SK-N-DZ (cell line): ENCODE measurements around the gene ASPG.
A peak's percentile ranks its signal among the peaks of the same experiment; 100 is the strongest.

Experiments
- DNase-seq: peaks from one replicate; pipeline ENCODE4 v3.0.0-alpha.2; 2015; ENCODE audit warnings: low spot score

ASPG gene

GRCh38 chr14:104116288-104116755 lies 30.8 kb downstream of the ASPG start:
- no peak for DNase-seq

GRCh38 chr14:104116756-104117340 lies 31.3 kb downstream of the ASPG start:
- no peak for DNase-seq

DNA sequence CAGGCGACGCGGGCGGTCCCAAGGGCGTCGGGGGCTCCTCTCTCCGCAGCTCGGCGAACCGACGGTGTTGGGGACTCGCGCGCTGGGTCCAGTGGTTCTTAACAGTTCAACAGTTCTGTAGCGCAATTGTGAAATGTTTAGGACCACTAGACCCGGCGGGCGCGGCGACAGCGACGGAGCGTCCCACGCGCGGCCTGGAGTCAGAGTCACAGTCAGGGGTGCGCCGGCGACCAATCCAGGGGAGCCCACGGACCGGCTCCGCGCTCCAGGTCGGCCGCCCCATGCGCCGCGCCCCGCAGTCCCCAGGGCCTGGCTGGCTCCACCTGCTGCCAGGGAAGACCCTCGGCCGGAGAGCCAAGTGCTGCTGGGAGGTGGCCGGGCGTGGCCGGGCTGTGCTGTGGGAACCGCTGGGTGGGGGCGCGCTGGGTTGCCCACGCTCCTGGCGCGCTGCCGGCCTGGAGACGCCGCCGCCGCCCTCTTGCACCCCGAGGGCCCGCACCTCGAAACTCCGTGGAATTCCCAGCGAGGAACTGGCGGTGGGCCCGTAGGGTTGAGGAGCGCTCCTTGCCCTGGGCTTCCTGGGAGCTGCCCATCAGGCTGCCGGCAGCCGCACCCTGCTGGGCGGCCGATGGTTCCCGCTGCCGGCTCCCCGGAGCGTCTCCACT lies 32.0 kb downstream of the ASPG start:
- no peak for DNase-seq

DNA sequence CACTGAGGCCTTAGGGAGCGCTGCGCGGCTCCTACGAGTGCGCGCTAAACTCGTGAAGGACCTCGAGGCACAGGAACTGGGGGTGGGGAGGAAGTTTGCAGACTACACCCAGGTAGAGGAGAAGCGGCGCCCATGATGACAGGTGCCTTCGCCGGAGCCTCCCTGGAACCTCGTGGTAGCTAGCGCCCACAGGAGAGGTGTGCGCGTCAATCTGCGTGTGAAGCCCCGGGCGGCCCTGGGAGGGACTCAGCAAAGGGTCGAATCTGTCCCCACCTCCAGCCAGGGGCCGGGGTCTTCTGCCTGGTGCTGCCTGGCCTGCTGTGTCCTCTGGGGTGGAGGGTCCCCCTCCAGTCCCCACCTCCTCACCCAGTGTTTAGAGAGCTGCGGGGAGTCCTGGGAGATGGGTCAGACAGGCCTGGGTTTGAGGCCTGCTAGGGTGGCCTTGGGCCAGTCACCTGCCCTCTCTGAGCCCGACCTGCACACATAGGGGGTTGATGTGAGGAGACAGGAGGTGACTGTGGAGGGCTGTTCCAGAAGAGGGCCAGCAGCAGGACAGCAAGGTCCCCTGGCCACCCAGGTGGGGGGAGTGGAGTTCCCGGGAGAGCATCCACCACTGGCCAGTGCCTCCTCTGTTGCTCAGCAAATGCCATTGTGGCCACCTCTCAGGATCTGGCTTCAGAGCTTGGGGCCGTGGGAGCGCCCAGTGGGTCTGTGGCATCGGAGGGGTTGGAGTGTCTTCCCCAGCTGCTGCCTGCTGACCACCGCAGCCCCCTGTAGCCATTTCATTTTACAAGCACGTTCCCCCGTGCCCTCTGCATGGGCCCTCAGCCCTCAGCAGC lies 32.7 kb downstream of the ASPG start:
- no peak for DNase-seq

- no peak for DNase-seq
These were observed 33.6 kb downstream of the ASPG start for GRCh38 chr14:104119119-104119487.

- no peak for DNase-seq
These were observed 34.2 kb downstream of the ASPG start for GRCh38 chr14:104119488-104120251.

- DNase-seq = no peak
These were observed 34.8 kb downstream of the ASPG start for GRCh38 chr14:104120281-104120741.

GRCh38 chr14:104121142-104121541 lies 35.6 kb downstream of the ASPG start:
- DNase-seq = no peak

GRCh38 chr14:104123879-104124278 lies 38.4 kb downstream of the ASPG start:
- no peak for DNase-seq

- DNase-seq = no peak
These were observed 39.5 kb downstream of the ASPG start for GRCh38 chr14:104125011-104125410.

DNA sequence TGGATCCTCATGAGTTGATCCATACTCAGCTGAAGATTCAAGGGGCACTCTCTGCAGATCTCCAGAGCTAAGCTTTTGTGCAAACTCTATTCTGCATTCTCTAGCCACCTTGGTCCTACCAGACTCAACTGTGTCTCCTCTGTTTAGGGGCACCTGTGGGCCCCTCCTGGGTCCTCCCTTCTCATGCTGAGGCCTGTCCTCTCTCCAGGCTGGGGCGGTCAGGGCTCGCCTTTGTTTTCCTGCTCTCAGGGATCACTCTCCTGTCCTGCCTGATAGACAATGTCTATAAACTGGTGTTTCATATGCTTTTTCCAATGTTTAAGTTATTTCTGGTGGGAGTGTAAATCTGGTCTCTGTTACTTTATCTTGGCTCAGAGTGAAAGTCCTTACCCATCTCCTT lies 41.3 kb downstream of the ASPG start:
- no peak for DNase-seq

DNA sequence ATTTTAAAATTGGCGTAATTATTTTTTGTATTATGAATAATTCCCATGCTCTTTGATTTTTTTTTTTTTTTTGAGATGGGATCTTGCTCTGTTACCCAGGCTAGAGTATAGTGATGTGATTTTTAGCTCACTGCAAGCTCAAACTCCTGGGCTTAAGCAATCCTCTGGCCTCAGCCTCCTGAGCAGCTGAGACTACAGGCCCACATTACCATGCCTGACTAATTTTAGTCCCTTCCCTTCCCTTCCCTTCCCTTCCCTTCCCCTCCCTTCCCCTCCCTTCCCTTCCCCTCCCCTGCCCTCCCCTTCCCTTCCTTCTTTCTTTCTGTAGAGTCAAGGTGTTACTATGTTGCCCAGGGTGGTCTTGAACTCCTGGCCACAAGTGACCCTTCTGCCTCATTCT lies 43.5 kb downstream of the ASPG start:
- no peak for DNase-seq

- no peak for DNase-seq
These were observed 44.1 kb downstream of the ASPG start for GRCh38 chr14:104129556-104129955.

- DNase-seq = no peak
These were observed 45.6 kb downstream of the ASPG start for GRCh38 chr14:104130974-104131651.

DNA sequence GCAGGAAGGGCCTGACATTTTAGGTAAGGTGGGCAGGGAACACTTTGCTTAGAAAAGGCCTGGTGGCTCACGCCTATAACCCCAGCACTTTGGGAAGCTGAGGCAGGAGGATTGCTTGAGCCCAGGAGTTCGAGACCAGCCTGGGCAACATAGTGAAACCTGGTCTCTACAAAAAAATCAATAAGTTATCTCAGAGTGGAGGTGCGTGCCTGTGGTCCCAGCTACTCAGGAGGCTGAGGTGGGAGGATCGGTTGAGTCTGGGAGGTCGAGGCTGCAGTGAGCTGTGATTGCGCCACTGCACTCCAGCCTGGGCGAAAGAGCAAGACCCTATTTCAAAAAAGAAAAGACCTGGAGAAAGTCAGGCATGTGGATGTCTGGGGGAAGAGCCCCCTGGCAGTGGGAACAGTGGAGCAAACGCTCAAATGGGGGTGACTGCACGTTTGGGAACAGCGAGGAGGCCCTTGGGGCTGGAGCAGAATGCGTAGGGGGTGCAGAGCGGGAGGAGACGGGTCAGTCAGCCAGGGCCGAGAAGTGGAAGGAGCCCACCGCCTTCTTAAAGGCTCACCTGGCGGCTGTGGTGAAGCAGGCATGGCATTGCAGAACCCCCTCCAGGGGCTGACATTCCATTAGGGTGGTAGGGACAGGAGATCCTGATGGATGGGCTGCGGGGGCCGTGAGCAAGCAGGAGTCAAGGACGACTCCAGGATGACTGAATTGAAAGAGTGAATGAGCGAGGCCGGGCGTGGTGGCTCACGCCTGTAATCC lies 46.6 kb downstream of the ASPG start:
- no peak for DNase-seq

GRCh38 chr14:104132981-104133380 lies 47.5 kb downstream of the ASPG start:
- no peak for DNase-seq

- DNase-seq = no peak
These were observed 48.0 kb downstream of the ASPG start for GRCh38 chr14:104133496-104133895.

- peak; percentile 60 for DNase-seq
These were observed 48.8 kb downstream of the ASPG start for GRCh38 chr14:104134061-104134965.
